HEK293 (cell line): ENCODE data around the gene DCHS1.

Experiments
- CTCF ChIA-PET: fragments of 350-600 bp; formaldehyde crosslinking; extraction: SDS; loops from one replicate; lab custom pipeline; 2021; ENCODE audit warnings: antibody characterized with exemption; lab: Yijun Ruan, JAX
- POLR2A ChIA-PET: fragments of 300-600 bp; formaldehyde crosslinking; extraction: SDS; loops from one replicate; lab custom pipeline; 2020; ENCODE audit warnings: antibody characterized with exemption, inconsistent platforms; lab: Yijun Ruan, JAX
- H3K27ac ChIP-seq: fragments of 200-500 bp; sonication (Bioruptor generic); 2 replicates; pipeline ENCODE4 v1.5.1; 2014; ENCODE audit warnings: low read depth, low read length, control low read depth, inconsistent platforms; ENCODE audit errors: extremely low read depth
- H3K36me3 ChIP-seq, 2 experiments: fragments of 200-500 bp in 1 of 2; sonication (Bioruptor generic) in 1 of 2; 1 replicate in 1 of 2; 2 replicates in 1 of 2; pipeline ENCODE4 v1.5.1; 2014 to 2017; ENCODE audit warnings: inconsistent platforms in 2 of 2, low read length in 2 of 2; ENCODE audit not compliant: control insufficient read depth in 2 of 2, insufficient read depth in 1 of 2
- H3K4me1 ChIP-seq: fragments of 200-500 bp; sonication (Bioruptor generic); 2 replicates; pipeline ENCODE4 v1.5.1; 2014; ENCODE audit warnings: mild to moderate bottlenecking, low read length, inconsistent platforms; ENCODE audit not compliant: control insufficient read depth, insufficient read depth
- H3K4me3 ChIP-seq: 2 replicates; pipeline ENCODE4 v1.5.1; 2011; ENCODE audit warnings: low read depth, mild to moderate bottlenecking, control low read depth, low read length, moderate library complexity
- H3K9me3 ChIP-seq: fragments of 200-500 bp; sonication (Bioruptor generic); 2 replicates; pipeline ENCODE4 v1.5.1; 2014; ENCODE audit warnings: low read depth, low read length, inconsistent platforms; ENCODE audit not compliant: control insufficient read depth, insufficient read depth
- EGR2 ChIP-seq: fragments of 450-650 bp; formaldehyde crosslinking; IDR thresholded peaks from 2 replicates; pipeline ENCODE4 v1.5.1; 2016; ENCODE audit warnings: low read depth, missing biosample characterization, missing genetic modification characterization
- GFI1B ChIP-seq: fragments of 450-650 bp; formaldehyde crosslinking; IDR thresholded peaks from 2 replicates; pipeline ENCODE4 v1.5.1; 2016; ENCODE audit warnings: missing biosample characterization, missing genetic modification characterization
- KLF10 ChIP-seq: fragments of 450-650 bp; IDR thresholded peaks from 2 replicates; pipeline ENCODE4 v1.5.1; 2018; ENCODE audit warnings: missing biosample characterization, mild to moderate bottlenecking, missing genetic modification characterization
- KLF8 ChIP-seq: fragments of 450-650 bp; formaldehyde crosslinking; IDR thresholded peaks from 2 replicates; pipeline ENCODE4 v1.5.1; 2016; ENCODE audit warnings: missing biosample characterization, missing genetic modification characterization
- MZF1 ChIP-seq: fragments of 450-650 bp; formaldehyde crosslinking; IDR thresholded peaks from 2 replicates; pipeline ENCODE4 v1.5.1; 2017; ENCODE audit warnings: missing biosample characterization, missing genetic modification characterization, borderline replicate concordance
- OSR2 ChIP-seq: fragments of 450-650 bp; formaldehyde crosslinking; IDR thresholded peaks from 2 replicates; pipeline ENCODE4 v1.5.1; 2016; ENCODE audit warnings: missing biosample characterization, missing genetic modification characterization
- RBAK ChIP-seq: fragments of 450-650 bp; formaldehyde crosslinking; IDR thresholded peaks from 2 replicates; pipeline ENCODE4 v1.5.1; 2016; ENCODE audit warnings: missing biosample characterization, missing genetic modification characterization
- ZEB2 ChIP-seq: fragments of 450-650 bp; formaldehyde crosslinking; IDR thresholded peaks from 2 replicates; pipeline ENCODE4 v1.5.1; 2016; ENCODE audit warnings: missing biosample characterization, missing genetic modification characterization
- ZFP69B ChIP-seq: fragments of 450-650 bp; formaldehyde crosslinking; IDR thresholded peaks from 2 replicates; pipeline ENCODE4 v1.5.1; 2016; ENCODE audit warnings: missing biosample characterization, missing genetic modification characterization
- ZNF10 ChIP-seq: fragments of 450-650 bp; formaldehyde crosslinking; IDR thresholded peaks from 2 replicates; pipeline ENCODE4 v1.5.1; 2017; ENCODE audit warnings: missing biosample characterization, missing genetic modification characterization
- ZNF146 ChIP-seq: fragments of 450-650 bp; formaldehyde crosslinking; IDR thresholded peaks from 2 replicates; pipeline ENCODE4 v1.5.1; 2016; ENCODE audit warnings: missing biosample characterization, missing genetic modification characterization
- ZNF174 ChIP-seq: fragments of 450-650 bp; formaldehyde crosslinking; IDR thresholded peaks from 2 replicates; pipeline ENCODE4 v1.5.0; 2017; ENCODE audit warnings: missing biosample characterization, mild to moderate bottlenecking, missing genetic modification characterization
- ZNF324 ChIP-seq: fragments of 450-650 bp; formaldehyde crosslinking; IDR thresholded peaks from 2 replicates; pipeline ENCODE4 v1.5.1; 2016; ENCODE audit warnings: missing biosample characterization, missing genetic modification characterization
- ZNF354C ChIP-seq: fragments of 450-650 bp; formaldehyde crosslinking; IDR thresholded peaks from 2 replicates; pipeline ENCODE4 v1.5.1; 2016; ENCODE audit warnings: missing biosample characterization, missing genetic modification characterization, low read depth, borderline replicate concordance
- ZNF423 ChIP-seq: fragments of 450-650 bp; formaldehyde crosslinking; IDR thresholded peaks from 2 replicates; pipeline ENCODE4 v1.5.1; 2016; ENCODE audit warnings: missing biosample characterization, missing genetic modification characterization
- ZNF501 ChIP-seq: fragments of 450-650 bp; formaldehyde crosslinking; IDR thresholded peaks from 2 replicates; pipeline ENCODE4 v1.5.1; 2016; ENCODE audit warnings: missing biosample characterization, missing genetic modification characterization
- ZNF510 ChIP-seq: fragments of 450-650 bp; formaldehyde crosslinking; IDR thresholded peaks from 2 replicates; pipeline ENCODE4 v1.5.1; 2018; ENCODE audit warnings: mild to moderate bottlenecking, missing genetic modification characterization, missing biosample characterization; ENCODE audit not compliant: insufficient replicate concordance
- ZNF514 ChIP-seq: fragments of 450-650 bp; formaldehyde crosslinking; IDR thresholded peaks from 2 replicates; pipeline ENCODE4 v1.5.1; 2016; ENCODE audit warnings: missing biosample characterization, missing genetic modification characterization
- ZNF529 ChIP-seq: fragments of 450-650 bp; formaldehyde crosslinking; IDR thresholded peaks from 2 replicates; pipeline ENCODE4 v1.5.1; 2017; ENCODE audit warnings: missing genetic modification characterization, missing biosample characterization; ENCODE audit not compliant: insufficient replicate concordance
- ZNF658 ChIP-seq: fragments of 450-650 bp; formaldehyde crosslinking; IDR thresholded peaks from 2 replicates; pipeline ENCODE4; 2016; ENCODE audit warnings: missing biosample characterization, missing genetic modification characterization
- ZNF791 ChIP-seq: fragments of 450-650 bp; formaldehyde crosslinking; IDR thresholded peaks from 2 replicates; pipeline ENCODE4 v1.5.1; 2016; ENCODE audit warnings: missing biosample characterization, missing genetic modification characterization
- ZSCAN16 ChIP-seq: fragments of 450-650 bp; formaldehyde crosslinking; IDR thresholded peaks from 2 replicates; pipeline ENCODE4 v1.5.1; 2016; ENCODE audit warnings: missing biosample characterization, missing genetic modification characterization
- ZXDB ChIP-seq: fragments of 450-650 bp; formaldehyde crosslinking; IDR thresholded peaks from 2 replicates; pipeline ENCODE4 v1.5.1; 2016; ENCODE audit warnings: missing biosample characterization, missing genetic modification characterization
- TF ChIP-seq, protein P1 (sequence below): fragments of 450-650 bp; IDR thresholded peaks from 2 replicates; pipeline ENCODE4 v1.5.1; 2018; ENCODE audit warnings: missing biosample characterization, mild to moderate bottlenecking, missing genetic modification characterization
- TF ChIP-seq, protein P2 (sequence below): fragments of 450-650 bp; IDR thresholded peaks from 2 replicates; pipeline ENCODE4 v1.5.1; 2018; ENCODE audit warnings: missing biosample characterization, missing genetic modification characterization
- TF ChIP-seq, protein P3 (sequence below): fragments of 450-650 bp; formaldehyde crosslinking; IDR thresholded peaks from 2 replicates; pipeline ENCODE4 v1.5.1; 2016; ENCODE audit warnings: missing biosample characterization, missing genetic modification characterization
- TF ChIP-seq, protein P4 (sequence below): fragments of 450-650 bp; formaldehyde crosslinking; IDR thresholded peaks from 2 replicates; pipeline ENCODE4 v1.5.1; 2016; ENCODE audit warnings: missing biosample characterization, missing genetic modification characterization
- TF ChIP-seq, protein P5 (sequence below): fragments of 450-650 bp; formaldehyde crosslinking; IDR thresholded peaks from 2 replicates; pipeline ENCODE4 v1.5.1; 2016; ENCODE audit warnings: missing biosample characterization, missing genetic modification characterization

The DCHS1 gene

DNA sequence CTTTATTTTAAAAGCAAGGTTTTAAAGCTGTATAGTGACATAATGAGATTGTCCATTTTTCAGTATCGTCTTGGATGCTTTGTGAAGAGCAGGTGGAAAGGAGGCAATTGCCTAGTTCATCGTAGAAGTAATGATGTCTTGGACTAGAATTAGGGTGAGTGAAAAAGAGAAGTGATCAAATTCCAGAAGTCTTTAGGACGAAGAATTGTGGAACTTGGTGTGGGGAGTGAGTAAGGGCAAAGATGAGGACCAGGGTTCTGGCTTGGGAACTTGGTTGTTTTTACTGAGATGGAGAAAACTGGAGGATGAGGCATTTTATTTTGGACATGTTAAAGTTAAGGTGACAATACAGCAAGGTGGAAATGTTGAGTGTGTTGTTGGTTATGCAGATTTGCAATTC, 50.8 kb downstream of the DCHS1 start:
- Histone ChIP-seq H3K27ac (no peak overlapping the region; the same call in 1 of the 2 replicates), H3K9me3 (no peaks in the 10 kb centered on the region), H3K4me3 (peak overlapping the region; percentile 92), H3K4me1 (no peaks in the 10 kb centered on the region), H3K36me3 (peaks cover 0 to 55% of the 10 kb centered on the region in 2 experiments; a peak in 1 of 3 replicates)
- POLR2A ChIA-PET: interaction anchor here (1.0 to 3.2 kb wide), 6 partner anchors 8 to 124 kb away, joined by 3 to 20 read pairs (median 8); partner anchors contain the start of genes ARFIP2, MRPL17, TAF10 and TIMM10B
- TF ChIP-seq, protein P1, sequence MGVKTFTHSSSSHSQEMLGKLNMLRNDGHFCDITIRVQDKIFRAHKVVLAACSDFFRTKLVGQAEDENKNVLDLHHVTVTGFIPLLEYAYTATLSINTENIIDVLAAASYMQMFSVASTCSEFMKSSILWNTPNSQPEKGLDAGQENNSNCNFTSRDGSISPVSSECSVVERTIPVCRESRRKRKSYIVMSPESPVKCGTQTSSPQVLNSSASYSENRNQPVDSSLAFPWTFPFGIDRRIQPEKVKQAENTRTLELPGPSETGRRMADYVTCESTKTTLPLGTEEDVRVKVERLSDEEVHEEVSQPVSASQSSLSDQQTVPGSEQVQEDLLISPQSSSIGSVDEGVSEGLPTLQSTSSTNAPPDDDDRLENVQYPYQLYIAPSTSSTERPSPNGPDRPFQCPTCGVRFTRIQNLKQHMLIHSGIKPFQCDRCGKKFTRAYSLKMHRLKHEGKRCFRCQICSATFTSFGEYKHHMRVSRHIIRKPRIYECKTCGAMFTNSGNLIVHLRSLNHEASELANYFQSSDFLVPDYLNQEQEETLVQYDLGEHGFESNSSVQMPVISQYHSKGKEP (tag by site-specific recombination): no peak
- no peak for TF ChIP-seq EGR2 (tag by site-specific recombination)
- no peak for TF ChIP-seq ZNF510 (tag by site-specific recombination)
- TF ChIP-seq, protein P2, sequence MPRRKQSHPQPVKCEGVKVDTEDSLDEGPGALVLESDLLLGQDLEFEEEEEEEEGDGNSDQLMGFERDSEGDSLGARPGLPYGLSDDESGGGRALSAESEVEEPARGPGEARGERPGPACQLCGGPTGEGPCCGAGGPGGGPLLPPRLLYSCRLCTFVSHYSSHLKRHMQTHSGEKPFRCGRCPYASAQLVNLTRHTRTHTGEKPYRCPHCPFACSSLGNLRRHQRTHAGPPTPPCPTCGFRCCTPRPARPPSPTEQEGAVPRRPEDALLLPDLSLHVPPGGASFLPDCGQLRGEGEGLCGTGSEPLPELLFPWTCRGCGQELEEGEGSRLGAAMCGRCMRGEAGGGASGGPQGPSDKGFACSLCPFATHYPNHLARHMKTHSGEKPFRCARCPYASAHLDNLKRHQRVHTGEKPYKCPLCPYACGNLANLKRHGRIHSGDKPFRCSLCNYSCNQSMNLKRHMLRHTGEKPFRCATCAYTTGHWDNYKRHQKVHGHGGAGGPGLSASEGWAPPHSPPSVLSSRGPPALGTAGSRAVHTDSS: no peak
- TF ChIP-seq, protein P3, sequence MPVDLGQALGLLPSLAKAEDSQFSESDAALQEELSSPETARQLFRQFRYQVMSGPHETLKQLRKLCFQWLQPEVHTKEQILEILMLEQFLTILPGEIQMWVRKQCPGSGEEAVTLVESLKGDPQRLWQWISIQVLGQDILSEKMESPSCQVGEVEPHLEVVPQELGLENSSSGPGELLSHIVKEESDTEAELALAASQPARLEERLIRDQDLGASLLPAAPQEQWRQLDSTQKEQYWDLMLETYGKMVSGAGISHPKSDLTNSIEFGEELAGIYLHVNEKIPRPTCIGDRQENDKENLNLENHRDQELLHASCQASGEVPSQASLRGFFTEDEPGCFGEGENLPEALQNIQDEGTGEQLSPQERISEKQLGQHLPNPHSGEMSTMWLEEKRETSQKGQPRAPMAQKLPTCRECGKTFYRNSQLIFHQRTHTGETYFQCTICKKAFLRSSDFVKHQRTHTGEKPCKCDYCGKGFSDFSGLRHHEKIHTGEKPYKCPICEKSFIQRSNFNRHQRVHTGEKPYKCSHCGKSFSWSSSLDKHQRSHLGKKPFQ (tag by site-specific recombination): no peak
- TF ChIP-seq ZEB2 (tag by site-specific recombination): no peak
- no peak for TF ChIP-seq ZNF10
- TF ChIP-seq ZNF146 (tag by site-specific recombination): no peak
- TF ChIP-seq ZNF324 (tag by site-specific recombination): no peak
- TF ChIP-seq KLF10 (tag by site-specific recombination): no peak
- TF ChIP-seq ZNF658: no peak
- no peak for TF ChIP-seq GFI1B
- no peak for TF ChIP-seq RBAK (tag by site-specific recombination)
- no peak for TF ChIP-seq ZSCAN16 (tag by site-specific recombination)
- TF ChIP-seq ZNF423 (tag by site-specific recombination): no peak
- TF ChIP-seq ZNF514 (tag by site-specific recombination): no peak
- TF ChIP-seq ZNF174 (tag by site-specific recombination): no peak
- TF ChIP-seq ZNF501 (tag by site-specific recombination): no peak
- CTCF ChIA-PET: interaction anchor here (1.0 to 2.1 kb wide), 6 partner anchors 8 to 226 kb away, joined by 3 to 16 read pairs (median 5); partner anchors contain the start of genes MRPL17 and TPP1

DNA sequence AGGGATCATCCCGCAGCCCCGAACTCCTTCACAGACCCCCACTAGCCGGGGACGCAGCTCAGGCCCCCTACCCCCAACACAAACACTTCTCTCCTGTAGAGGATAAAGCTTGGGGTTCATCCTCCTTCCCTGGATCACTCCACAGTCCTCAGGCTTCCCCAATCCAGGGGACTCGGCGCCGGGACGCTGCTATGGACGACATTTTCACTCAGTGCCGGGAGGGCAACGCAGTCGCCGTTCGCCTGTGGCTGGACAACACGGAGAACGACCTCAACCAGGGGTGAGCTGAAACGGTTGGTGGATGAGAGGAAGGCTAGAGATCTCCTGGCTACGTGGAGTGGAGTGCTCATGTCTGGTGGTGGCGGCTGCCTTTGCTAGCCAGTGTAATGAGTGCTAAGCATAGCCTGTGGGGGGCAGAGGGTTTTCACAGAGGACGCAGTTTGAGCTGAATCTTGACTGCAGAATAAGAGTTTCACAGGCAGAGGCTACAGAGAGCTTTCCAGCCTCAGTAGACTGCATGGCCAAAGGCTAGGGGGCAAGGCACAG, 51.5 kb downstream of the DCHS1 start:
- Histone ChIP-seq H3K4me1 (no peaks in the 10 kb centered on the region), H3K9me3 (no peaks in the 10 kb centered on the region), H3K36me3 (peaks cover 0 to 55% of the 10 kb centered on the region in 2 experiments; a peak in 1 of 3 replicates), H3K27ac (peak overlapping the region; percentile 7), H3K4me3 (peak overlapping the region; percentile 92)
- CTCF ChIA-PET: interaction anchor here (0.5 to 2.4 kb wide), 8 partner anchors 9 to 225 kb away, joined by 3 to 16 read pairs (median 5); partner anchors contain the start of genes MRPL17 and TPP1
- POLR2A ChIA-PET: interaction anchor here (1.0 to 3.2 kb wide), 8 partner anchors 9 to 225 kb away, joined by 3 to 20 read pairs (median 6); partner anchors contain the start of genes ARFIP2, MRPL17, TAF10 and TIMM10B
- no peak for TF ChIP-seq OSR2 (tag by site-specific recombination)
- TF ChIP-seq ZNF354C (tag by site-specific recombination): no peak
- TF ChIP-seq, protein P4, sequence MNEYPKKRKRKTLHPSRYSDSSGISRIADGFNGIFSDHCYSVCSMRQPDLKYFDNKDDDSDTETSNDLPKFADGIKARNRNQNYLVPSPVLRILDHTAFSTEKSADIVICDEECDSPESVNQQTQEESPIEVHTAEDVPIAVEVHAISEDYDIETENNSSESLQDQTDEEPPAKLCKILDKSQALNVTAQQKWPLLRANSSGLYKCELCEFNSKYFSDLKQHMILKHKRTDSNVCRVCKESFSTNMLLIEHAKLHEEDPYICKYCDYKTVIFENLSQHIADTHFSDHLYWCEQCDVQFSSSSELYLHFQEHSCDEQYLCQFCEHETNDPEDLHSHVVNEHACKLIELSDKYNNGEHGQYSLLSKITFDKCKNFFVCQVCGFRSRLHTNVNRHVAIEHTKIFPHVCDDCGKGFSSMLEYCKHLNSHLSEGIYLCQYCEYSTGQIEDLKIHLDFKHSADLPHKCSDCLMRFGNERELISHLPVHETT: no peak
- TF ChIP-seq ZNF791 (tag by site-specific recombination): no peak
- TF ChIP-seq ZNF529 (tag by site-specific recombination): no peak
- no peak for TF ChIP-seq ZFP69B (tag by site-specific recombination)
- TF ChIP-seq, protein P5, sequence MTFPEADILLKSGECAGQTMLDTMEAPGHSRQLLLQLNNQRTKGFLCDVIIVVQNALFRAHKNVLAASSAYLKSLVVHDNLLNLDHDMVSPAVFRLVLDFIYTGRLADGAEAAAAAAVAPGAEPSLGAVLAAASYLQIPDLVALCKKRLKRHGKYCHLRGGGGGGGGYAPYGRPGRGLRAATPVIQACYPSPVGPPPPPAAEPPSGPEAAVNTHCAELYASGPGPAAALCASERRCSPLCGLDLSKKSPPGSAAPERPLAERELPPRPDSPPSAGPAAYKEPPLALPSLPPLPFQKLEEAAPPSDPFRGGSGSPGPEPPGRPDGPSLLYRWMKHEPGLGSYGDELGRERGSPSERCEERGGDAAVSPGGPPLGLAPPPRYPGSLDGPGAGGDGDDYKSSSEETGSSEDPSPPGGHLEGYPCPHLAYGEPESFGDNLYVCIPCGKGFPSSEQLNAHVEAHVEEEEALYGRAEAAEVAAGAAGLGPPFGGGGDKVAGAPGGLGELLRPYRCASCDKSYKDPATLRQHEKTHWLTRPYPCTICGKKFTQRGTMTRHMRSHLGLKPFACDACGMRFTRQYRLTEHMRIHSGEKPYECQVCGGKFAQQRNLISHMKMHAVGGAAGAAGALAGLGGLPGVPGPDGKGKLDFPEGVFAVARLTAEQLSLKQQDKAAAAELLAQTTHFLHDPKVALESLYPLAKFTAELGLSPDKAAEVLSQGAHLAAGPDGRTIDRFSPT: no peak
- TF ChIP-seq KLF8 (tag by site-specific recombination): no peak
- peak; percentile 20; the same call in 1 of the 2 replicates for TF ChIP-seq MZF1 (tag by site-specific recombination)
- TF ChIP-seq ZXDB (tag by site-specific recombination): no peak
